Activated CD4-positive, alpha-beta T cell treated with anti-CD3 and anti-CD28 coated beads, Interleukin-2, amount 50 U/mL, for 1 hour (primary cell): Measurements from ENCODE around the gene PPFIBP2.

Source experiments
- DNase-seq: peaks from one replicate; pipeline ENCODE4 v3.0.0-alpha.2; 2020

The PPFIBP2 gene

GRCh38 chr11:7581021-7581590 is 67.3 kb downstream of the PPFIBP2 start:
- DNase-seq, result no peak

GRCh38 chr11:7582338-7582985 is 68.7 kb downstream of the PPFIBP2 start:
- no peak for DNase-seq

- DNase-seq, result no peak
Observed at GRCh38 chr11:7583248-7583647, 69.4 kb downstream of the PPFIBP2 start.

- no peak for DNase-seq
Observed at GRCh38 chr11:7584910-7585309, 71.1 kb downstream of the PPFIBP2 start.

- no peak for DNase-seq
Observed at GRCh38 chr11:7585816-7586215, 72.0 kb downstream of the PPFIBP2 start.

- no peak for DNase-seq
Observed at GRCh38 chr11:7586376-7586775, 72.6 kb downstream of the PPFIBP2 start.

GRCh38 chr11:7587712-7588111 is 73.9 kb downstream of the PPFIBP2 start:
- DNase-seq, result no peak

- no peak for DNase-seq
Observed at GRCh38 chr11:7589861-7590260, 76.1 kb downstream of the PPFIBP2 start.

GRCh38 chr11:7590529-7590928 is 76.7 kb downstream of the PPFIBP2 start:
- no peak for DNase-seq

- no peak for DNase-seq
Observed at GRCh38 chr11:7591107-7591894, 77.5 kb downstream of the PPFIBP2 start.

GRCh38 chr11:7591987-7592386 is 78.2 kb downstream of the PPFIBP2 start:
- no peak for DNase-seq

- no peak for DNase-seq
Observed at GRCh38 chr11:7592711-7593110, 78.9 kb downstream of the PPFIBP2 start.

- no peak for DNase-seq
Observed at GRCh38 chr11:7593481-7593880, 79.7 kb downstream of the PPFIBP2 start.

GRCh38 chr11:7595016-7595866 is 81.4 kb downstream of the PPFIBP2 start:
- no peak for DNase-seq

- DNase-seq, result no peak
Observed at GRCh38 chr11:7595951-7596350, 82.2 kb downstream of the PPFIBP2 start.

- no peak for DNase-seq
Observed at GRCh38 chr11:7596975-7597391, 83.2 kb downstream of the PPFIBP2 start.

GRCh38 chr11:7597620-7598019 is 83.8 kb downstream of the PPFIBP2 start:
- no peak for DNase-seq

- no peak for DNase-seq
Observed at GRCh38 chr11:7599209-7599608, 85.4 kb downstream of the PPFIBP2 start.

GRCh38 chr11:7600205-7600775 is 86.5 kb downstream of the PPFIBP2 start:
- DNase-seq, result no peak

- DNase-seq, result no peak
Observed at GRCh38 chr11:7603031-7603781, 89.4 kb downstream of the PPFIBP2 start.

- no peak for DNase-seq
Observed at GRCh38 chr11:7604331-7604955, 90.6 kb downstream of the PPFIBP2 start.
